ENCODE measurements around the gene COX4I1.

The COX4I1 gene

GRCh38 chr16:85842435-85842834, 42.9 kb downstream of the COX4I1 start:
- no peak for DNase-seq (ENCODE audit: low spot score)

DNA sequence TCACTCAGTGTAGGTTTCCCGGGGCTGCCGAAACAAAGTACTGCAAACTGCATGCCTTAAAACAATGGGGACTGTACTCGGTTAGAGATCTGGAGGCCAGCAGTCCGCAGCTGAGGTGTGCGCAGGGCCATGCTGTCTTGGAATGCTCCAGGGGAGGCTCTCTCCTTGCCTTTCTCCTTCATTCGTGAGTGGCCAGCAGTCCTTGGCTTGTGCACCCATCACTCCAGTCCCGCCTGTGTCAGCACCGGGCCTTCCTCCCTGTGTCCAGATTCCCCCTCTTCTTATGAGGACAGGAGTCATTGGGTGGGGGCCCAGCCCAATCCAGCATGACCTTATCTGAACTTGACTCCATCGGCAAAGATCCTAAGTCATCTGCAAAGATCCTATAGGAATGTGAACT, 43.4 kb downstream of the COX4I1 start:
- DNase-seq (ENCODE audit: low spot score), result no peak

DNA sequence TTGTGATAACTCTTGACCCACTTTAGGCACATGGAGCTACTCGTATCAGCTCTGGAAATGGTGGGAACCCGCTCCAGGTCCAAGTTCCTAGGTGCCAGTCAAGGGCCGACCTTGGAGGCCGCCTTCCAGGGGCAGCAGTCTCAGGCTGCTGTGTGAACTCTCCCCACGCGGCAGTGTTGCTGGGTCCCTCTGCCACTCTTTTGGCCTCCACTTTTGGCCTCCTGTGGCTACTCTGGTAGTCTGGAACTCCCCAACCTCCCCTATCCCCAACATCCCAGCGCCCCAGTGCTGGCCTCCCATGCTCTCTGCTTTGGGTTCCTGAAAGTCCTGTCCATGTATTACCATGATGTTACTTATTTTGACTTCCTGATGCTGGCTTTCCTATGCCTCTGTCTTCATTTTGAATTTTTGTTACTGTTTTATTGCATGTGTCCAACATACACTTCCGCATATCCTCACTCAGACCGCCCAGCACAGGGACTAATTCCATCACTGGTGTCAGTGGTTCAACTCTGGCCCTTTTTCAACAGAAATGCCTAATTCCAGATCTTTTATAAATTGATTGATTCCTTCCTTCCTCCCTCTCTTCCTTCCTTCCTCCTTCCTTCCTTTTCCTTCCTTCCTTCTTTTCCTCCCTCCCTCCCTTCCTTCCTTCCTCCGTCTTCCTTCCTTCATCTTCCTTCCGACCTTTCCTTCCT, 44.1 kb downstream of the COX4I1 start:
- no peak for DNase-seq (ENCODE audit: low spot score)

GRCh38 chr16:85844169-85844481, 44.6 kb downstream of the COX4I1 start:
- no peak for DNase-seq (ENCODE audit: low spot score)

DNA sequence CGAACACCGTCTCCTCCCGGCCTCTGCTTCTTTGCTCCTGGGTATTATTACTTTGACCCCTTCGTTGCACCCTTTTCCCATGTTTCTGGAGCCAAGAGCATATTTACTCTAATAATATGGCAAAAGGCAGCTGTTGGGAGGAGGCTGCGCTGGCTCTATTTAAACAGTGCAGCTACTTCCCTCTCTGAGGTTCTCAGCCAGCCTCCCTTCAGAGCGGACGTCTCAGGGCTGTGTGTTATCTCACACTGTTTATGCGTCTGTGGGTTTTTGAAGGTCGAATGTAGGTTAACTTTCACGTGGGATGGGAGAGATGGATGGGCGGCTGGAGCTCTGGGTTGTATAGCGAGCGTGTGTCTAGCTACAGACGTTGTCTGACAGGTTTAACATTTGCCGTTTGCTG, 45.3 kb downstream of the COX4I1 start:
- no peak for DNase-seq (ENCODE audit: low spot score)

DNA sequence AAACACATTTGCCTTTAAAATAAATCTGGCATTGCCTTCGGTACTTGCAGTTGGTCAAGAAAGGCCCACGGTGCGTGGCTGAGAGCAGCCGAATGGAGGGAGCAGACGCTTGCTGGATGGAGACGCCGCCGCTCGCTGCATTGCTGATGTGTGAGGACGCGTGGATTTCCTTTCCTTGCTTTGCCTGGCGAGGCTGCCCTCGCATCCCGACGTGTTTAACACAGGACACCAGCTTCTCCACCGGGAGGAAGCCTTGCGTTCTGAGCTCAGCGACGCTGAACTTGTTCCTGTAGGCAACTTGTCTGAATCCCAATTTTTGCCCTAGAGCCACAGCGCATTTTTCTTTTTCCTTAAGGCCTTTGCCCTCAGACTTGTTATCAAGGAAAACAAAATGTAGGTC, 45.8 kb downstream of the COX4I1 start:
- no peak for DNase-seq (ENCODE audit: low spot score)

GRCh38 chr16:85846461-85846860, 47.0 kb downstream of the COX4I1 start:
- DNase-seq (ENCODE audit: low spot score), result no peak

DNA sequence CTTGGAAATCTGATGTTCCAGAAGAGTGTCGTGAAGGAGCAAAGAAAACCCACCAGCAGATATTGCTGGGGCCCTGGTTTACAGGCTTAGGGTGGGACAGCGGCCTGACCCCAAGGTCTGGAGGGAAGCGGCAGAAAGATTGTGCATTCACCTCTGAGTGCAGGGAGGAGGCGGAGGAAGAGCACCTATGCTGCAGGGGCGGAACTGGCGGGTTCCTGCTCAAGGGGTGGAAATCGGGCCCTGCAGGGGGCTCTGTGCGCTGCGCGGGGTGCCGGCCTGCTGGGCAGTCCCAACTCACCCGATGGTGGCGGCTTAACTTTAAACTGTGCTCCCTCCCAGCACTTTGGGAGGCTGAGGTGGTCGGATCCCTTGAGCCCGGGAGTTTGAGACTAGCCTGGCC, 47.5 kb downstream of the COX4I1 start:
- no peak for DNase-seq (ENCODE audit: low spot score)

DNA sequence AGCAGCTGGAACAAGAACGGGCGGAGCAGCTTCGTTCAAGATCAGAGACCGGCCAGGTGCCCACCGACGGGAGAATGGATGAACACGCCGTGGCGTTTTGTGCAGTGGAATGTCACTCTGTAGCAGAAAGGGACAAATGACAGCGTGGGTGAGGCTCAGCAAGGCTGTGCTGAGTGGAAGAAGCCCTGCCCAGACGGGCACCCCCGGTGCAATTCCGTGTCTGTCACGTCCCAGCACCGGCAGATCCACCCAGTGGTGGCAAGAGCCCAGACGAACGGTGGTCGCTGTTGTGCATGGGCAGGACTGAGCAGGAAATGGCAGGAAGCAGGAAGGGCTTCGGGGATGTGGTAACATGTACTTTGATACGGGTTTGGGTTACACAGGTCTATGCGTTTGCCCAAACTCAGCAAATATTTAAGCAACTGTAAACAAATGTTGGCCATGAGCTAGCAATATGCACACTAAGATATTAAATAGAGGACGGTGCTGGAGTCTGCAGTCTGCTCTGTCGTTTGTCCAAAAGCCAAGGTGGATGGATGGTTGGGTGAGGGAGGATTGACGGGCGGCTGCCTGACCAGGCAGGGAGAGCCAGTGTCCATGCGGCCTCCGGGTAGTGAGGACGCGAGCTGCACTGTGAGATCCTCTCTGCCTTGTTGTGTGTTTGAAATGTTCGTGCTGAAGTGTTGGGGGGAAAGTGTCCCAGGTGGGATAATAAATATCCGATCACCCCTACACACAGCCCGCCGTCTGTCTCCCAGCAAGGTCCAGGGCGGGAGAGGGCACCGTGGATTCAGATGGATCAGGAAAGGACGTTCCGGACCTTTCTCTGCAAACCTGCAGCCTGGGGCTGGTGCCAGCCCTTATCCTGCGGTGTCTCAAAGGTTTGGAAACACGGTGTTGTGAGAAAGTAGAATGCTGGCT, 48.4 kb downstream of the COX4I1 start:
- no peak for DNase-seq (ENCODE audit: low spot score)

GRCh38 chr16:85848986-85849385, 49.5 kb downstream of the COX4I1 start:
- no peak for DNase-seq (ENCODE audit: low spot score)

DNA sequence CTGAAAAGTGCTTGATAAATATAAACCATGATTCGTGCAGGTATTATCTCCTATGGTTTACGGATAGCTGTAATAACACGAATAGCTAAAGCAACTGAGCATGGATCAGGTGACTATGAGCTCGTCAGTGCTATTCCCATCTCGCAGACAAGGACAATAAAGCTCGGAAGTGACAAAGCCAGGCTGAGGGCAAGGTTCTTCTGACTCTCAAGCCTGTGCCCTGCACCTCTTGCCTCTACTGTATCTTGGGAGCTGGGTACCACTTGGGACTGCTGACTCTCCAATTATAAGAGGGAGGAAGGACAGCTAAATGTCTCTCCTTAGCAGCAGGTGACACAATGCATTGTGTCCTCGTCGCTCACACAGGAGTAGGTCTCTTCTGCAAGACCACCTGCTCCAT, 49.9 kb downstream of the COX4I1 start:
- no peak for DNase-seq (ENCODE audit: low spot score)

DNA sequence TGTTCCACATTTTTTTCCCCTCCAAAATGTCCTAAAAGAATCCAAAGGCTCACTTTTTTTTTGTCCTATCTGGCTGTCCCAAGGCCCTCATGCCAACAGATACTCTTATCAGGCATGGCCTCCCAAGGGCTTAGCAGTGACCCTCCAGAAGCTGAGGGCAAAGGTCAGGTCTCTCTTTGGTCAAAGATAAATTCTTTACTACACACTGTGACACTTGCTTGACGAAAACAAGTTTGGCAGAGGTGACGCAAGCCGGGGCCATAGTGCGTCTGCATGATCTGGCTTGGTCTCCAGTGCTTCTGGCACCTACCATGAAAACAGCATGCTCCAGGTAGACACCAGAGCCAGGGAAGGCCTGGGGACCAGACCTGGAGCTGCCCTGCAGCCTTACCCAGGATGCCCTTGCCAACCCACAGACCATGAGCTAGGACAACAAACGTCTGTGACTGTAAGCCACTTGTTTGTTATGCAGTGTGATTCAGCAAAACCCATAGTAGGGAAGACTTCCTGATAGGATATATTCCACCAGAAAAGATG, 50.9 kb downstream of the COX4I1 start:
- no peak for DNase-seq (ENCODE audit: low spot score)

DNA sequence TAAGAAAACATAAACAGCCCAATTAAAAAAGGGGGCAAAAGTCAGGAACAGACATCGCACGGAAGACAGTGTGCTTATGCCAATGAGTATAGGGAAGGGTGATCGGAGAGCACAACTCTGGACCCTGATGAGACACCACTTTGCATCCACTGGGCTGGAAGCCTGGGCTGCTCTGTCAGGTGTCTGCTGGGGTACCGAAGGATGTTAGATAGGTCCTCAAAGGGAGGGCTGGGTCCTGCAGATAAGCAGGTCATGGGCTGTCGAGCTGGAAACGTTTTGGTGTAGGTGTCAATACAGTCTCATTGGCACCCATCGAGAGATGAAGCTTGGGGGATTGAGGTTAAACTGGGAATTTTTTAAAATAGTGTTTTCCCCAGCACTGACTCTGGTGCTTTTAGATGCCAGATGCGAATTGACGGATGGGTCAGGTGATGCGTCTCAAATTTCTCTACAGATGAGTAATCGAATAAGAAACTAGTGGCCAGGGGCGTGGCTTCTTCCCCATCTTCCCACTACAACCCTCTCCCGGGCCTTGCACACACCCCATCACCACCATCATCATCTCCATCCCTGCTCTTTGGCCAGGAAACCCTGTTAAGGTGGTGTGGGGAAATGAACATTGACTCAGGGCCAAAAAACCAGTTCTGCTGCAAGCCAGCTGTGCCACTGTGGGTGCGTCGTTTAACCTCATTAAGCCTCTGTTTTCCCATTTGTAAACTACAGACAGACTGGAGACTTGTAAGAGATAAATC, 51.7 kb downstream of the COX4I1 start:
- no peak for DNase-seq (ENCODE audit: low spot score)

- no peak for DNase-seq (ENCODE audit: low spot score)
These were observed 54.4 kb downstream of the COX4I1 start for GRCh38 chr16:85853547-85854545.

GRCh38 chr16:85854935-85855334, 55.4 kb downstream of the COX4I1 start:
- DNase-seq (ENCODE audit: low spot score), result no peak

DNA sequence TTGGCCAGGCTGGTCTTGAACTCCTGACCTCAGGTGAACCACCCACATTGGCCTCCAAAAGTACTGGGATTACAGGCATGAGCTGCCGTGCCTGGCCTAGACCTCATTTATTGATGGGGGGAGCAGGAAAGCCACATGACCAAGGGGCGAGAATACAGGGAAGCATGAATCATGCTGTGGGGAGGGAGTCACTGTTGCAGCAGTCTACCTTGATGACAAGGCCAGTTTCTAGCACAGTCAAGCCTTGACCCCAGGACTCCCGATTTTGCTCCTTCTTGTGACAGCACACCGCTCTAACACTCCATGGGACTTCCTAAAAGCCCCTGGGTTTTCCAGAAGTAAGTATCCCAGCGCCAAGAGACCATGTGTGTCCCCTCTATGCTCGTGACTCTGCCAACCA, 56.6 kb downstream of the COX4I1 start:
- DNase-seq (ENCODE audit: low spot score), result no peak

DNA sequence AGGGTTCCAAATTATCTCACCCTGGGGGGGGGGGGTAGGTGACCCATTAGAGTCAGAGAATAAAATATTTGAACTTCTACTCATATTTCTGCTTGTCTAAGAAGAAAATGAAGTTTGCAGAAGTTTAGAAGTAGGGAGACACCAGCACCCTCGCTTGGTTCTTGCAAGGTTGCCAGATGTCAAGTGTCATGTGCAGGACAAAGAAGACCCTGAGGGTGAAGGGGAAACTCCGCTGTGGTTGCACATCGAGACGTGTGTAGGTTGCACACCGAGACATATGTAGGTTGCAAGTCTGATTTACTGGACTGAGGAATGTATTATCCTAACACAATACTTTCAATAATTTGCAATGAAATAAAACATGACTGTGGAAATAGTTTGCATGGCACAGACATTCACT, 57.1 kb downstream of the COX4I1 start:
- no peak for DNase-seq (ENCODE audit: low spot score)
